Kidney epithelial cell (primary cell): ENCODE measurements around the gene KHK. TPM values are rescaled to one million over a fixed set of nuclear protein-coding genes. Genes with fewer than 3 reads are reported as not detected.

ENCODE experiments used
- DNase-seq: peaks from one replicate; pipeline ENCODE4 v3.0.0-alpha.2; 2010; ENCODE audit warnings: low read depth
- H3K27me3 ChIP-seq: 2 replicates; pipeline ENCODE4 v1.6.0; 2011; ENCODE audit warnings: low read length; ENCODE audit not compliant: control insufficient read depth, insufficient read depth
- H3K36me3 ChIP-seq: 2 replicates; pipeline ENCODE4 v1.5.1; 2011; ENCODE audit warnings: low read length; ENCODE audit not compliant: control insufficient read depth, insufficient read depth
- H3K4me3 ChIP-seq: 2 replicates; pipeline ENCODE4 v1.5.1; 2011; ENCODE audit warnings: low read depth, mild to moderate bottlenecking, control low read depth, low read length
- total RNA-seq: library from RNA; depleted of rRNA; stranded (reverse); fragments of >200 nt; gene quantifications from 2 replicates; pipeline ENCODE4 v1.2.3, GENCODE V29; 2015
- TF ChIP-seq, protein P1 (sequence below): IDR thresholded peaks from 2 replicates; pipeline ENCODE4 v1.5.1; 2011; ENCODE audit warnings: mild to moderate bottlenecking, moderate library complexity, low read length, control low read depth, inconsistent platforms; ENCODE audit not compliant: insufficient read depth, poor library complexity, severe bottlenecking

KHK gene
- total RNA-seq, 1 donor from 2014 or later = 3.1 TPM

DNA sequence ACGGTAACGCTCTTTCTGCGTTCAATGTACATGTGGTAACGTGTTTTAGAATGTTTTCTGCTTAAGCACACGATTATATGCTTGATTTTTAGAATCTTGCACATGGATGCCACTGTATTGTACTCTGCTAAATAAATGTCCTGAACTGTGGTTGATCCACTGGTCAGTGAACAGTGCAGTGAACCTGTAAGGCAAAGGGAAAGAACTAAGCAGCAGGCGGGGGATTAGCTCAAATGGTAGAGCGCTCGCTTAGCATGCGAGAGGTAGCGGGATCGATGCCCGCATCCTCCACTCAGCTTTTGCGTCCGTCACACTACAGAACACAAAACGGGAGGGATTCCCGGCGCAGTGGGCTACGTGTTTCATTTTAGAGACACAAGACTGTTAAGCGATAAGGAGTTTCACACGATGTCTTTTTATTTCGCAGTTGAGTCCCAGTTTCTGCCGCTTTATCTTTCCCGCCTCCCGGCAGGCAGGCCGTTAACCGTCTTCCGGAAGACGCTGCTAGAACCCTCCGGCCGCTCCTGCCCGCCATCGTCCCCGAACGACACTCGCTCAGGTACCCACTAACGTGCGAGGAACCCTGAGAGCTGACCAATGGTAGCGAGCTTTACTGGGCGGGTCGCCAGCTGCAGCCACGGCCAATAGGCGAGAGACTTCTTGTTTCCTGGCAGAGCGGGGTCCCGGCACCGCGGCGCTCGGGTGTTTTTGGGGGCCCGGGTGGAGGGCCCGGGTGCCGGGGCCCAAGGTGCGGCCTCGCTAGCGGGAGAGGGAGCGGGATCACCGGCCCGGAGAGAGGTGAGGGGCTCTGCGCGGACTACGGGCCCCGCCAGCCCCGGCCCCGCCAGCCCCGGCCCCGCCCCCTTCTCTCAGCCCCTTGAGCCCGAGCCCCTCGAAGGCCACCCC lies 35.3 kb upstream of the KHK start, which contains the start of gene AGBL5:
TSS of gene AGBL5 (plus strand) at position 673 of the 906 bp plus-strand sequence. CDS start 1,291 bp downstream, outside the sequence.
- H3K4me3 ChIP-seq = peak within 1 kb of the TSS; percentile 91
- DNase-seq = peak; percentile 81
- TF ChIP-seq, protein P1, sequence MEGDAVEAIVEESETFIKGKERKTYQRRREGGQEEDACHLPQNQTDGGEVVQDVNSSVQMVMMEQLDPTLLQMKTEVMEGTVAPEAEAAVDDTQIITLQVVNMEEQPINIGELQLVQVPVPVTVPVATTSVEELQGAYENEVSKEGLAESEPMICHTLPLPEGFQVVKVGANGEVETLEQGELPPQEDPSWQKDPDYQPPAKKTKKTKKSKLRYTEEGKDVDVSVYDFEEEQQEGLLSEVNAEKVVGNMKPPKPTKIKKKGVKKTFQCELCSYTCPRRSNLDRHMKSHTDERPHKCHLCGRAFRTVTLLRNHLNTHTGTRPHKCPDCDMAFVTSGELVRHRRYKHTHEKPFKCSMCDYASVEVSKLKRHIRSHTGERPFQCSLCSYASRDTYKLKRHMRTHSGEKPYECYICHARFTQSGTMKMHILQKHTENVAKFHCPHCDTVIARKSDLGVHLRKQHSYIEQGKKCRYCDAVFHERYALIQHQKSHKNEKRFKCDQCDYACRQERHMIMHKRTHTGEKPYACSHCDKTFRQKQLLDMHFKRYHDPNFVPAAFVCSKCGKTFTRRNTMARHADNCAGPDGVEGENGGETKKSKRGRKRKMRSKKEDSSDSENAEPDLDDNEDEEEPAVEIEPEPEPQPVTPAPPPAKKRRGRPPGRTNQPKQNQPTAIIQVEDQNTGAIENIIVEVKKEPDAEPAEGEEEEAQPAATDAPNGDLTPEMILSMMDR = no peak

GRCh38 chr2:27051902-27052645 lies 34.5 kb upstream of the KHK start:
- TF ChIP-seq, protein P1 = no peak
- no peak for DNase-seq
- H3K27me3 ChIP-seq = no peaks in the 10 kb centered on the region
- peak overlapping the region; percentile 91 for H3K4me3 ChIP-seq
- no peaks in the 10 kb centered on the region for H3K36me3 ChIP-seq

More for the DNA sequence above, 35.3 kb upstream of the KHK start, which contains the start of gene AGBL5:
- H3K27me3 ChIP-seq = no peaks in the 10 kb centered on the region
- no peaks in the 10 kb centered on the region for H3K36me3 ChIP-seq

DNA sequence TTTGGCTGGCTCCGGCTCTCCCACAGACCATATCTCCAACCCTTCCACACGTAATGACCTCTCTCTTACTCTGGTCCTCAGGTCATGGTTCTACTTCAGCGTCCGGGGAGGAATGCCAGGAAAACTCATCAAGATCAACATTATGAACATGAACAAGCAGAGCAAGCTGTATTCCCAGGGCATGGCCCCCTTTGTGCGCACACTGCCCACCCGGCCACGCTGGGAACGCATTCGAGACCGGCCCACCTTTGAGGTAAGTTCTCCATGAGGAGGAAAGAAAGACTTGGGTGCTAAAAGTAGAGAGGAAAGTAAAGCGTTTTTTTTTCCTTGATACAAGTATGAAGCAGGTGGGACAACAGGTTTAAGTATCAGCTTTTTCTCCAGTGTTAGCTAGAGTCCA lies 33.3 kb upstream of the KHK start:
- H3K36me3 ChIP-seq = no peaks in the 10 kb centered on the region
- no peak for DNase-seq
- no peak overlapping the region for H3K4me3 ChIP-seq
- no peaks in the 10 kb centered on the region for H3K27me3 ChIP-seq
- TF ChIP-seq, protein P1 = no peak

GRCh38 chr2:27053776-27054175 lies 32.8 kb upstream of the KHK start:
- TF ChIP-seq, protein P1 = no peak
- no peaks in the 10 kb centered on the region for H3K27me3 ChIP-seq
- no peak for DNase-seq
- H3K4me3 ChIP-seq = no peak overlapping the region
- no peaks in the 10 kb centered on the region for H3K36me3 ChIP-seq

GRCh38 chr2:27054721-27055120 lies 31.9 kb upstream of the KHK start:
- DNase-seq = no peak
- TF ChIP-seq, protein P1 = no peak
- H3K36me3 ChIP-seq = no peaks in the 10 kb centered on the region
- H3K4me3 ChIP-seq = no peak overlapping the region
- H3K27me3 ChIP-seq = no peaks in the 10 kb centered on the region
